Measurements from ENCODE around the gene HECW1.

The HECW1 gene

DNA sequence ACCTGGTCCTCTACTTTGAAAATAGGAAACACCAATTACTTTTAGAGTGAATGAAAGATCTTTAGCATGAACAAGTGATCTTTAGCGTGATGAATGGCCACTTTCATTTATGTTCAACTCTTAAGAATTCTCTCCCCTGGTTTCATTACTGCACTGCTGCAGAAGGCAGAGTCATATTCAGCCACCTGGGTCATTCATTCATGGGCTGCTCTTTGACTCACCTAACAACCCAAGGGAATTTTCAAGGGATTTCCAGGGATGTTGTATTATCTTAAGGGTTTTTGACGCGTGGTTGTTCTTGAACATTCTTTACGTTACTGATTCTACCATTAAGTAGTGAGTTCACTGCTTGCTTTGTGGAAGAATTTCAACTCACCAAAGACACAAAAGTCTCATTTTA is 383.1 kb downstream of the HECW1 start:
- no peak for DNase-seq (ENCODE audit: low read depth in 3 of 3)

DNA sequence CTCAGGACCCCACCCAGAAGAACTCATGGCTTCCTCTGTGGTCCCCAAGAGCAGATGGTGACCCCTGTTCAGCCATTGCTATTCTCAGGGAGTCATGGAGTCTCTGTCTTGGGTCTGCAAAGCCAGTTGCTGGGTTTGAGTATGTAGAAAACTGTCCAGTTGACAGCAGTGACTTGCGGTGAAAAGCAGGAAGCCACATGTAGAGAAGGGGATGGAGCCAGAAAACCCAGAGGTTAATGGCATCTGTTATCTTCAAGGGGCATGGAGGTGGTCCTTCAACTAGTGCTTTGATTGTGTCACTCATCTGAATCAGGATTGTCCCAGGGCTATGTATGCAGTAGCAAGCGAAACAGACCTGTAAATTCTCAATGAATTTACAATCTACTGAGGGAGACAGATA is 384.1 kb downstream of the HECW1 start:
- DNase-seq (ENCODE audit: low read depth in 3 of 3) = no peak

GRCh38 chr7:43501870-43502269 is 389.4 kb downstream of the HECW1 start:
- DNase-seq (ENCODE audit: low read depth in 3 of 3) = no peak

GRCh38 chr7:43502941-43503340 is 390.5 kb downstream of the HECW1 start:
- DNase-seq (ENCODE audit: low read depth in 3 of 3) = no peak

- DNase-seq (ENCODE audit: low read depth in 3 of 3) = no peak
These were observed 393.0 kb downstream of the HECW1 start for GRCh38 chr7:43505412-43505811.

DNA sequence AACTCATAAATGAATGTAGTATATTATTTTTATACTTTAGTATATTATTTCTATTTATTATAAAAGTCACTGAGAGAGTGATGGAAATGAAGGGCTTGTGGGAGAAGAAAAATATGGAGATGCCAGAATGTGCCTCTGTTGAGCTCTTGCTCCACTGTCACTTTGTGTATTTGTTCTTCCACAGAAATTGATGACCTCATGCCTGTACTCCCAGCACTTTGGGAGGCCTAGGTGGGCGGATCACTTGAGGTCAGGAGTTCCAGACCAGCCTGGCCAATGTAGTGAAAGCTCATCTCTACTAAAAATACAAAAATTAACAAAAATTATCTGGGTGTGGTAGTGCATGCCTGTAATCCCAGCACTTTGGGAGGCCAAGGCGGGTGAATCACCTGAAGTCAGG is 394.0 kb downstream of the HECW1 start:
- no peak for DNase-seq (ENCODE audit: low read depth in 3 of 3)

DNA sequence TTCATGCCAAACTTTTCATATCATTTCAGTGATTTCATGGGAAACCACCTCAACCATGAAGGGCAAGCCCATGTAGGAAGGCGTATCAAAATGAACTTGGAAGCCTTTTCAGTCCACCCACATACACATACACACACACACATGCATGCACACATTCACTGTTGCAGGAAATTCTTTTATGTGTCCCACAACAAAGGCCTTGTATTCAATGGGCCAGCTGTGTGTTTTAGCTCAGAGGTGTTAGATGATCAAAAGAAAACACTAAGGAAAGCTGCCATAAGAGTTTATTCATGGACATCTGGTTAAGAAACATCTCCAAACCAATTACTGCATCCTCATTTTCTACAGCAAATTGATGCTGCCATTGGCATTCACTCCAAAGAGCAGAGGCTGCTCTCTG is 396.0 kb downstream of the HECW1 start:
- no peak for DNase-seq (ENCODE audit: low read depth in 3 of 3)

- no peak for DNase-seq (ENCODE audit: low read depth in 3 of 3)
These were observed 397.5 kb downstream of the HECW1 start for GRCh38 chr7:43509906-43510305.

DNA sequence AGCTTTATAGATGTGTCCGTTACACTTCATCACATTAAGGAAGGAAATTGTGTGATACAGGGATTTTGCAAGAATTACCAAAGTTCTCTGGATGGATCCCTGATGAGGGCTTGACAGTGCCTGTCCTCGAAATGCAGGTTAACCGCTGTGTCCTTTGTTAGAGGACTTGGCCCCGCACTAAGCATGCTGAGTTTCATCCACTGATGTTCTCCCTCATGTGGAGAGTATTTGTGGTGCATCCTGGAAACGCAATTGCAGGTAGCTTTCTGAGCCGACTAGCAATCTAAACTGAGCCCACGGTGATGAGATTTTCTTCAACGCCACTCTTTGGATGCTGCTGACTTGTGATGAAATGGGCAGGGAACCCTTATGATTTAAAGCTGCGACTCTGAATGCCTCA is 398.6 kb downstream of the HECW1 start:
- no peak for DNase-seq (ENCODE audit: low read depth in 3 of 3)

GRCh38 chr7:43511769-43512515 is 399.5 kb downstream of the HECW1 start:
- no peak for DNase-seq (ENCODE audit: low read depth in 3 of 3)

DNA sequence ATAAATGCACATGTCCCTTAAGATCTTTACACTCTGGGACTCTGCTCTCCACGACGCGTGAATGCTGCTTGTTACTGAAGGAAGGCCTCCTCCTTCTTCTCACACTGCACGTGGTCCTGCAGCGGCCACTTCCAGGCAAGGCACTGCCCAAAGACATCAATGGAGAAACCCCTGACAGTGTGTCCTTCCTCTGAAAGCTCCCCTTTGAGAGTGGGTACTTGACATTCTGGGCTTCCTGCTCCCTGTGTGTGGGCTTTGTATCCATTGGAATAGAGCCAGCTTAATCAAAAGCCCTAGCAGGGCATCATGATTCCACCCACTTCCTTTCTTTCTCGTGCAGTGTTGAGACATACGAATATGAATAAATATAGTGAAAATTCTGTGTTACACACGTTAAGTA is 400.8 kb downstream of the HECW1 start:
- no peak for DNase-seq (ENCODE audit: low read depth in 3 of 3)

DNA sequence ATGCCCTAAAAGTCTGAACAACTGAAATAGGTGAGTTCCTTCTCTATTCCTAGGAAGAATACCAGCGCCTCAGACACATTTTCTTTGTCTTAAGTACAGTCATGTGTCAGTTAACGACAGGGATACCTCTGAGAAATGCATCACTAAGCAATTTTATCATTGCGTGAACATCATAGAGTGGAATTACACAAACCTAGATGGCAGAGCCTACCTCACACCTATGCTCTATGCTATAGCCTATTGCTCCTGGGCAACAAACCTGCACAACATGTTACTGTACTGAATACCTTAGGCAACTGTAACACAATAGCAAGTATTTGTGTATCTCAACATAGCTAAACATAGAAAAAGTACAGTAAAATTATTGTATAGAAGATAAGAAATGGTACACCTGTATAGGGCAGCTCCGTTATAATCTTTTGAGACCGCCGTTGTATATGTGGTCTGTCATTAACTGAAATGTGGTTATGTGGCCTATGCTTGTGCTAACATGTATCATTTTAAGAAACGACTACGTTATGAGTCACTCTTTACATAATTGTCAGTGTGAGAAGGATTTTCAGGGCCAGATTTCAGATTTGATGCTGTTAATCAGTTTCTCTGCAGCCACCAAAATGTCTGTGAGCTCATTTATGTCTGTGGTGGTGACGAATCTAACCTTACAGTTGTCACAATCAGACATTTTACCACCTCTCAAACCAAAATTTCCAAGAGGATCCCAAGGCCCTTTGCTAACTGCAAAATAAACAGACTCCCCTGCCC is 404.3 kb downstream of the HECW1 start:
- no peak for DNase-seq (ENCODE audit: low read depth in 3 of 3)

GRCh38 chr7:43517464-43517863 is 405.0 kb downstream of the HECW1 start:
- DNase-seq (ENCODE audit: low read depth in 3 of 3) = no peak

- no peak for DNase-seq (ENCODE audit: low read depth in 3 of 3)
These were observed 407.8 kb downstream of the HECW1 start for GRCh38 chr7:43520201-43520600.

- no peak for DNase-seq (ENCODE audit: low read depth in 3 of 3)
These were observed 410.1 kb downstream of the HECW1 start for GRCh38 chr7:43522406-43523156.

DNA sequence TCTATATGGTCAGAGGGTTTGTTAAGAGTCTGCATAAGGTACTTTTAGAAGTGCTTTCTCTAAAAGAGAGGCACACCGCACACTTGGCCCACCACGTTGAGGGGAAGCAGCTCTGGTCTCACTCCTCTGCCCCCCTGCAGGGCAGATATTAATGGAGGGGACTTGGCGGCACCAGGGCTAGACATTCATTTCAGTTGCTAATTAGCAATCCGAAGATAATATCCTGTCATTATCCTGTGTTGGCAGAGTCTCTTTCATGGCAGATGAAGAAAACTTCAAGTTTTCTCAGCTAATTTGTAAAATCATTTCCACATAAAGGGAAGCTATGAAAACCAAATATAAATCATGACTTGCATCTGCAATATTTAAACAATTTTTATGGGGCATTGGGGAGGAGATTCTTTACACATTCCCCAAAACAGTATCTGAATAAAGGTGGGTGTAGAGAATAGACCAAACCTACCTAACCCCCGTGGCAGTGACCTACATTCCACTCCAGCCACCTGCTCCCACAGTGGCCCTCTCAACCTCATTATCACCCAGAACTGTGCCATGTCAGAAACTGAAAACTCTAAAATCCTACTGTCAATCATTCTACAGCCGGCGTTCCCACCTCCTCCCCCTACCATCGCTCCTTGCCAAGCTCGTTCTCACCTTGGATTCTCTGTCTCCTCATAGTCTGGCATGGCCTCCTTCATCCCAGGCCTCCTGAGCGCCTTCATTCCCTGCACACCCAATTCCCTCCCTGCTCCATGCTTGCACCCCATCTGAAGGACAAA is 416.3 kb downstream of the HECW1 start:
- no peak for DNase-seq (ENCODE audit: low read depth in 3 of 3)

DNA sequence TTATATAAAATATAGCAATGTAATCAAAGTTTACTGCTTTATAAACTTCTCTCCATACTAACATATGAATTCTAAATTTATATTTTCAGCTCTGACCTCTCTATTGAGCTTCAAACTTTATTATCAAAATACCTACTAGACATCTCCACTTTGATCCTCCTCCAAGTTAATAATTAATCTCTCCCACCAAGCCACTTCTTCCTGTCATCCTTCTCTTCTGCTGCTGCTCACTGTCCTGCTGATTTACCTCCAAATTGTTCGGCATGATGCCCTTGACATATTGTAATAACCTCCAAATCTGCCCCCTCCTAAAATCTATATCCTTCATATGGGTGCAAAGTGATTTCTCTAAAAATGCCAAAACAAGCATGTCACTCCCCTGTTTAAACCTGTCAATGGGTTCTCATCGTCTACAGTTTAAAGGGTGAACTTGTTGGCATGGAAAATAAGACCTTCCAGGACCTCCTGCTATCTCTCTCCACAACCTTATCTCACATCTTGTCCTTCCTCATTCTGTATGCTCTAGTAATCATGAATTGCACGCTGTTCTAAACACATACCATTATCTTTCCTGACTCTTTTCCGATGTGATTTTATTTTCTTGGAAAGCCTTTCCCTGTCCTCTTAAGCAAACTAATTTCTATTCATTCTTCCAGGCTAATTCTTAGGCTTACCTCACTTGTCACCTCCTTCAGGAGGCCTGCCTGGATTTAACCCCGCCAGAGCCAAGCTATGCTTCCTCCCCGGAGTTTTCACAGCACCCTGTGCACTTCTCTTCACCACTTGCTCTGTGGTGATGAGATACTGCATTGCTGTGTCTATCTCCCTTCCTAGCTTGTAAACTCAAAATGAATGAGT is 418.3 kb downstream of the HECW1 start:
- DNase-seq (ENCODE audit: low read depth in 3 of 3) = no peak

GRCh38 chr7:43531700-43532099 is 419.3 kb downstream of the HECW1 start:
- no peak for DNase-seq (ENCODE audit: low read depth in 3 of 3)

GRCh38 chr7:43533801-43534479 is 421.5 kb downstream of the HECW1 start:
- no peak for DNase-seq (ENCODE audit: low read depth in 3 of 3)

GRCh38 chr7:43535031-43535451 is 422.6 kb downstream of the HECW1 start:
- no peak for DNase-seq (ENCODE audit: low read depth in 3 of 3)
